SW480 (cell line): Measurements from ENCODE around the gene PEPD.
A peak's percentile ranks its signal among the peaks of the same experiment; 100 is the strongest.
"Not testable (repeated sequence)": the region's sequence is repeated elsewhere in the genome, so short reads cannot be mapped to it uniquely, and the experiment has no call there.

Experiments used
- DNase-seq: peaks from one replicate; pipeline ENCODE4 v3.0.0-alpha.2; 2016; ENCODE audit warnings: low spot score

Gene PEPD

DNA sequence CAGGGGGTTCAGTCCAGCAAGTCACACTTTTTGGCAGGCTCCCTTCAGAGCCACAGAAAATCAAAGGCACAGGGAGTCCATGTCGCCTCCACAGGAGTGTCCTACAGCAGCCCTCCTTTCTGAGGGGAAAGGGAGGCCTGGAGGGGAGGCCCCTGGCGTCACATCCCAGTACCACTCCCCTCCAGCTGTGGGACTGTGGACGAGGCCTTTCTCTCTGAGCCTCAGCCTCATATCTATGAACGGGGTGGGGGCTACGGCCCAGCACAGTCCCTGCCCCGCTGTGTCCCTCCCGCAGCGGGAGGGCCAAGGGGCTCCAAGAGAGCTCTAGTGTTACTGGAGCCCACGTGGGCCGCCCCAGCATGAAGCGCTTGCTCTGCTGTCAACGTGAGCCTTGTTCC, 23.8 kb downstream of the PEPD start:
- DNase-seq = no peak

DNA sequence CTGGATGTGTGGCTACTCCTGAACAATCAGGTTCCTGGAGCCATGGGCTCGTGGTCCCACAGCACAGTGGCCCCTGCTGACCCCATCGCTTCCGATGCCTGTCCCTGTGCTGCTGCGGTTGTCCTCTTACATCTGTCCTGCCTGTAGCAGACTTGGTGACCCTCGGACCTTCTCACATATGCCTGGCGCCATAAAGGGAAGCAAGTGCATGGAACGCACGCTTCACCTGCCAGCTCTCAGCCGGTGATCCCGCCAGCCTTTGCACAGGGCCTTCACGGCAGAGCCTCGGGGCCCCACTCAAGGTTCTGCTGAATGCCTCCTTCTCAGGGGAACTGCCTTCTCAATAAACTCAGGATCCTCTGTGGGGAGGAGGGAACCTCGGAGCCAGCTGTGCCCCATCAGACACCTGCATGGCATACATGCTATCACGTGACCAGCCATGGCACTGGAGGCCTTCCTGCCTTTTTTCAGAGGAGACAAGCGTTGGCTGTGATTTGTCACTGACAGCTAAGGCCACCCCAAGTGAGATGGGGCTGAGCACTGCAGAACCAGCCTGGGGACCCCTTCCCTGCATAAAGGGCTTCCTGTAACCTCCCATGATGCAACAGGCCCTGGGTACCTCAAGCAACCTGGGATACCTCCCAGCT, 24.3 kb downstream of the PEPD start:
- no peak for DNase-seq

- DNase-seq = no peak
Observed at GRCh38 chr19:33496038-33496895, 25.3 kb downstream of the PEPD start.

GRCh38 chr19:33493401-33494275, 28.0 kb downstream of the PEPD start:
- no peak for DNase-seq

DNA sequence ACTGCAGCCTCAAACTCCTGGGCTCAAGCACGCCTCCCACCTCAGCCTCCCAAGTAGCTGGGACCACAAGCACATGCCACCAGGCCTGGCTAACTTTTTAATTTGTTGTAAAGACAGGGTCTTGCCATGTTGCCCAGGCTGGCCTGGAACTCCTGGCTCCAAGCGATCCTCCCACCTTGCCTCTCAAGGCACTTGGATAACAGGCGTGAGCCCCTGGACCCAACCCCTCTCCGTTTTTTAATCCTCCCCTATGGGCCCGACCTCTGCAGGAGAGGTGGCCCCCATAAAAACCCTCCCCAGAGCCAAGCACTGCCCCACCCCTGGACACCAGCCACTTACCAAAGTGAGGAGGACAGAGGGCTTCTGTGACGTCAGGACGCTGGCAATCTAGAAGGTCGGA, 28.6 kb downstream of the PEPD start:
- no peak for DNase-seq

GRCh38 chr19:33492090-33492489, 29.5 kb downstream of the PEPD start:
- DNase-seq = no peak

DNA sequence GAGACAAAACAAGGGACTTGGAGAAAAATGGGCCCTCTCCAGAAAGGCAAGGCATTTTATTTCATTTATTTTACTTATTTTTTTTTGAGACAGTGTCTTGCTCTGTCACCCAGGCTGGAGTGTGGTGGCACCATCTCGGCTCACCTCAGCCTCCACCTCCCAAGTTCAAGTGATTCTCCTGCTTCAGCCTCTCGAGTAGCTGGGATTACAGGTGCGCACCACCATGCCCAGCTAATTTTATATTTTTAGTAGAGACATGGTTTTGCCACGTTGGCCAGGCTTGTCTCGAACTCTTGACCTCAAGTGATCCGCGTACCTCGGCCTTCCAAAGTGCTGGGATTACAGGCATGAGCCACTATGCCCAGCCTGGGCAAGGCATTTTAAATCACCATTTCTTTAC, 31.0 kb downstream of the PEPD start:
- not testable (repeated sequence) for DNase-seq

- no peak for DNase-seq
Observed at GRCh38 chr19:33490041-33490451, 31.5 kb downstream of the PEPD start.

- no peak for DNase-seq
Observed at GRCh38 chr19:33488826-33489225, 32.8 kb downstream of the PEPD start.

GRCh38 chr19:33487901-33488800, 33.4 kb downstream of the PEPD start:
- DNase-seq = no peak

GRCh38 chr19:33486936-33487811, 34.4 kb downstream of the PEPD start:
- DNase-seq = no peak

DNA sequence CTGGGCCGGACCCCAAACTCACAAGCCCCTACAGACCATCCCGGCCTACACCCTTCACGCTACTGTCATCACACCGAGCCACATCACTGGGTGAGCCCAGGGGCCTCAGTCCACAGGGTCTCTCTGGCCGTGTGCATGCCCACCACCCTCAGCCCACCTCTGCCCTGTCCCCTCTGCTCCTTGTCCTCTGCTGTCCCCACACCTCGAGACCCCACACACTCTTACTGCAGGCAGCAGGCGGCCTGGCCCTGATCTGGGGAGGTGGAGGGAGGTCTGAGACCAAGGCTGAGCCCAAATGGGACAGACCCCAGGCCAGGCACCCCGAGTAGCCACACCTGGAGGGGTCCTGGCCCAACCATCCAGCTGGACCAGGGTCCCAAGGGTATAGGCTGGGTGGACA, 35.2 kb downstream of the PEPD start:
- DNase-seq = no peak

DNA sequence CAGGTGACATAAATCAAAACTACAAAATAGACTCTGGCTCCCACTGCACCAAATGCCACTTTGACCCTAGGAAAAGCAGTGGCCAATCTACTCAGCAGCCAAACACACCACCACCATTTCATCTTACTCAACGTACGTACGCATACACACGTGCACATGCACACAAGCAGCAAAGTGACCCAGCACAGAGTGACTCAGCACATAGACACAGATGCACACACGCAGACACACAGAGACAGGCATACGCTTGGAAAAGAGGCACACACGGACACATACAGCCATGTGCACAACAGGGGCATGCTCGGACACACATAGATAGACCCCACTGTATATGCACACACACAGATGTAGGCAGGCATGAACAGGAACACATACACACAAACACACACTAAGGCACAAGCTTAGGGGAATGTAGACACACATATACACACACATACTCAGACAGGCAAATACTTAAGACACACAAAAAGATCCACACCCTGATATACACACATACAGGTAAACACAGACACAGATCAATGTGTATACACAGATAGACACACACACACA, 37.3 kb downstream of the PEPD start:
- no peak for DNase-seq

GRCh38 chr19:33482476-33482875, 39.1 kb downstream of the PEPD start:
- no peak for DNase-seq

DNA sequence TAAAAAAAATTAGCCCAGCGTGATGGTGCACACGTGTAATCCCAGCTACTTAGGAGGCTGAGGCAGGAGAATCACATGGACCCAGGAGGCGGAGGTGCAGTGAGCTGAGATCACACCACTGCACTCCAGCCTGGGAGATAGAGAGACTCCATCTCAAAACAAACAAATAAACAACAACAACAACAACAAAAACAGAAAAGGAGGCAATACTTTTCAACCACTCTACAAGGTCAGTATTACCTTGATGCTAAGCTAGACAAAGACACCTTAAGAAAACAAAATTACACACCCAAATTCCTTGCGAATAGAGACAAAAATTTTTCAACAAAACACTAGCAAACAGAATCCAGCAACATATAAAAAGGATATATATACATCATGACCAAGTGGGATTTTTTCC, 39.7 kb downstream of the PEPD start:
- DNase-seq = no peak

DNA sequence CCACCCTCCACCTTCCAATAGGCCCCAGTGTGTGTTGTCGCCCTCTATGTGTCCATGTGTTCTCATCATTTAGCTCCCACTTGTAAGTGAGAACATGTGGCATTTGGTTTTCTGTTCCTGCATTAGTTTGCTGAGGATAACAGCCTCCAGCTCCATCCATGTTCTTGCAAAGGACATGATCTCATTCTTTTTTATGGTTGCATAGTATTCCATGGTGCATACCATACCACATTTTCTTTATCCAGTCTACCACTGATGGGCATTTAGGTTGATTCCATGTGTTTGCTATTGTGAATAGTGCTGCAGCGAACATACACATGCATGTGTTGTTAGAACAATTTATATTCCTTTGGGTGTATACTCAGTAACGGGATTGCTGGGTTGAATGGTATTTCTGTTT, 42.0 kb downstream of the PEPD start:
- not testable (repeated sequence) for DNase-seq

- DNase-seq = no peak
Observed at GRCh38 chr19:33477781-33478180, 43.8 kb downstream of the PEPD start.

DNA sequence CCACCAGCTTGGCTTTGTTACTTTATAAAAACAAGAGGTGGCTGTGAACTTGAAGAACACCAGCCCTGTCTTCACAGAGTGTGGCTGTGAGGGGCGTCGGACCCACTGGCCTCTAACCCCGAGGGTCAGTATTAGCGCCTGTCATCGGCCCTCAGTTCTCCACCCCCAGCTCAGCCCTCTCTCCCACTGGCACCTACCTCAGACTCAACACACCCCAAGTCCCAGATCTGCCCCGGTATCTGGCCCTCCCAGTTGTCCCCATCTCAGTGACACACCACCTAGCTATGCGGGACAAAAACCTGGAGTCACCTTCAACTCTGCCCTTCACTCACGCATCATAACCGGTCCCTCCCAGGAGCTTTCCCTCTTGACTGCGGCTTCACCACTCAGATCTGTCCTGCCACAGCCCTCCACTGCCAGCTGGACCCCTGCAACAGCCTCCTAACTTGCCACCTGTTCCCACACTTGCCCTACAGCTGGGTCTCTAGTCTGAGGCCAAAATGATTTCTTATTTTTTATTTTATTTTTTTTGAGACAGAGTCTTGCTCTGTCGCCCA, 45.4 kb downstream of the PEPD start:
- DNase-seq = no peak

DNA sequence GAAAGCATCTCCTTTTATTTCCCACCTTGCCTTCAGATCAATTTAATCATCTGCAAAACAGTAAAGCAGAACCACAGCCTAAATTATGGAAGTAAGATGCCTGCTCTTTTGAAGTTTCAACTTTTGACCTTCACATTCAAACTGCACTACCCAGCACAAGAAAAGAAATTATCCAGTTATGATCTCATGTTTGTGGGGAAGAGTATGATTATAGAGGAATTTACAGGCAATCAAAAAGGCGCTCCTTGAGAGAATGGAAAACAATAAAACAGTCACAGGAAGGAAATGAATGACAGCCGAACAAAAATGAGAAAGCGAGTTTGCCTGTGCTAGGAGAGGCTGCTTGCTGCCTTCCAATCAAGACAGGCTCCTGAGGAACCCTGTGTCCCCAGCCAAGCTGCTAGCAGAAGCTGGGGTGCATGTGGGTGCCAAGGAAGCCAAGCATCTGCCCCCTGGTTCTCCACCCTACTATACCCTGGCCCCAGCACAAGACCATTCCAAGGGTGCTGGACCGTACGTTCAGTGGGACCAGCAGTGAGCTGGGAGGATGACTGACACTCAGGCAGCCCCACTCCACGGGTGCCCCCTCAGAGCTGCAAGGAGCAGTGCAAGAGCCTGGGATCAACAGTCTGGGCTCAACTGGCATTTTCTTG, 47.8 kb downstream of the PEPD start:
- peak; percentile 64 for DNase-seq
